GM23338 (cell line): ENCODE measurements around the gene ABHD16A.

Source experiments
- CREB1 ChIP-seq: fragments of 250-450 bp; sonication (Bioruptor Pico); IDR thresholded peaks from 2 replicates; pipeline ENCODE4 v1.5.0; 2020; ENCODE audit warnings: low read depth, mild to moderate bottlenecking, moderate library complexity
- CTCF ChIP-seq, 2 experiments: fragments of 200-600 bp in 1 of 2; sonication (generic) in 1 of 2; conservative IDR thresholded peaks; 2 replicates each; pipeline versions ENCODE4 v1.5.1 to v1.6.1; 2016 to 2017; ENCODE audit warnings: antibody characterized with exemption in 2 of 2, low read depth in 2 of 2, mild to moderate bottlenecking in 2 of 2, moderate library complexity in 1 of 2
- EZH2 ChIP-seq: fragments of 200-600 bp; sonication (generic); IDR thresholded peaks from one replicate; pipeline ENCODE4 v1.8.0; 2017; ENCODE audit warnings: antibody characterized with exemption, mild to moderate bottlenecking, low read depth; ENCODE audit not compliant: unreplicated experiment
- EZH2phosphoT487 ChIP-seq: fragments of 200-600 bp; sonication (generic); IDR thresholded peaks from one replicate; pipeline ENCODE4 v1.8.1; 2018; ENCODE audit warnings: antibody characterized with exemption; ENCODE audit not compliant: unreplicated experiment
- NANOG ChIP-seq: IDR thresholded peaks from 2 replicates; pipeline ENCODE4 v1.6.1; 2016; ENCODE audit warnings: antibody characterized with exemption, borderline replicate concordance
- POLR2AphosphoS5 ChIP-seq: IDR thresholded peaks from 2 replicates; pipeline ENCODE4 v1.6.1; 2016; ENCODE audit warnings: antibody characterized with exemption, low read depth
- REST ChIP-seq: IDR thresholded peaks from one replicate; pipeline ENCODE4 v1.6.1; 2018; ENCODE audit warnings: antibody characterized with exemption; ENCODE audit not compliant: unreplicated experiment
- STAT1 ChIP-seq: IDR thresholded peaks from one replicate; pipeline ENCODE4 v1.6.1; 2016; ENCODE audit warnings: antibody characterized with exemption; ENCODE audit not compliant: unreplicated experiment
- TF ChIP-seq, protein P1 (sequence below): IDR thresholded peaks from 2 replicates; pipeline ENCODE4 v1.6.1; 2016; ENCODE audit warnings: antibody characterized with exemption
- TF ChIP-seq, protein P2 (sequence below): fragments of 250-450 bp; sonication (Bioruptor Pico); IDR thresholded peaks from 2 replicates; pipeline ENCODE4 v1.5.0; 2020; ENCODE audit warnings: mild to moderate bottlenecking, moderate library complexity

DNA sequence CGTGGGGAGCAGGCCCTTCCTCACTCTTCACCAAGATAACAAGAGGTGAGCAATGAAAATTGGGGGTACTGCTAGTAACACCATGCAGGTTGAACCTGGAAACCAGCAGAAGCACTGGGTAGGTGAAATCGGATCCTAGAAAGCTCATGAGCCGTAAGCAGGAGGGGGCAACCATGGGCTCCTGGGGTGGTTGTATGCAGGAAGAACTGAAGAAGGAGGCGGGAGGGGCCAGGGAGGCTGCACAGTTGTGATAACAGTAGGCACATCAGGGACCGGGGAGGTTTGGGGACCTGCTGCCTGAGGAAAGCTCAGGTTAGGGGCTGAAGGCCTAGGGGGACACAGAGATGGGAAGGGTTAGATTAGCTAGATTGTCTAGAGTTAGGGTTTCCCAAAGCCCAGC, 16.6 kb downstream of the ABHD16A start:
- TF ChIP-seq REST (no peak), EZH2 (no peak), CTCF (conservative IDR thresholded peaks at IDR 0.05; ENCODE audit: low read depth in 2 of 2) (no peak), POLR2AphosphoS5 (no peak), CREB1 (CRISPR knock-in tag) (no peak), EZH2phosphoT487 (no peak), NANOG (no peak), STAT1 (no peak)
- TF ChIP-seq, protein P1, sequence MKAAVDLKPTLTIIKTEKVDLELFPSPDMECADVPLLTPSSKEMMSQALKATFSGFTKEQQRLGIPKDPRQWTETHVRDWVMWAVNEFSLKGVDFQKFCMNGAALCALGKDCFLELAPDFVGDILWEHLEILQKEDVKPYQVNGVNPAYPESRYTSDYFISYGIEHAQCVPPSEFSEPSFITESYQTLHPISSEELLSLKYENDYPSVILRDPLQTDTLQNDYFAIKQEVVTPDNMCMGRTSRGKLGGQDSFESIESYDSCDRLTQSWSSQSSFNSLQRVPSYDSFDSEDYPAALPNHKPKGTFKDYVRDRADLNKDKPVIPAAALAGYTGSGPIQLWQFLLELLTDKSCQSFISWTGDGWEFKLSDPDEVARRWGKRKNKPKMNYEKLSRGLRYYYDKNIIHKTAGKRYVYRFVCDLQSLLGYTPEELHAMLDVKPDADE = no peak
- TF ChIP-seq, protein P2, sequence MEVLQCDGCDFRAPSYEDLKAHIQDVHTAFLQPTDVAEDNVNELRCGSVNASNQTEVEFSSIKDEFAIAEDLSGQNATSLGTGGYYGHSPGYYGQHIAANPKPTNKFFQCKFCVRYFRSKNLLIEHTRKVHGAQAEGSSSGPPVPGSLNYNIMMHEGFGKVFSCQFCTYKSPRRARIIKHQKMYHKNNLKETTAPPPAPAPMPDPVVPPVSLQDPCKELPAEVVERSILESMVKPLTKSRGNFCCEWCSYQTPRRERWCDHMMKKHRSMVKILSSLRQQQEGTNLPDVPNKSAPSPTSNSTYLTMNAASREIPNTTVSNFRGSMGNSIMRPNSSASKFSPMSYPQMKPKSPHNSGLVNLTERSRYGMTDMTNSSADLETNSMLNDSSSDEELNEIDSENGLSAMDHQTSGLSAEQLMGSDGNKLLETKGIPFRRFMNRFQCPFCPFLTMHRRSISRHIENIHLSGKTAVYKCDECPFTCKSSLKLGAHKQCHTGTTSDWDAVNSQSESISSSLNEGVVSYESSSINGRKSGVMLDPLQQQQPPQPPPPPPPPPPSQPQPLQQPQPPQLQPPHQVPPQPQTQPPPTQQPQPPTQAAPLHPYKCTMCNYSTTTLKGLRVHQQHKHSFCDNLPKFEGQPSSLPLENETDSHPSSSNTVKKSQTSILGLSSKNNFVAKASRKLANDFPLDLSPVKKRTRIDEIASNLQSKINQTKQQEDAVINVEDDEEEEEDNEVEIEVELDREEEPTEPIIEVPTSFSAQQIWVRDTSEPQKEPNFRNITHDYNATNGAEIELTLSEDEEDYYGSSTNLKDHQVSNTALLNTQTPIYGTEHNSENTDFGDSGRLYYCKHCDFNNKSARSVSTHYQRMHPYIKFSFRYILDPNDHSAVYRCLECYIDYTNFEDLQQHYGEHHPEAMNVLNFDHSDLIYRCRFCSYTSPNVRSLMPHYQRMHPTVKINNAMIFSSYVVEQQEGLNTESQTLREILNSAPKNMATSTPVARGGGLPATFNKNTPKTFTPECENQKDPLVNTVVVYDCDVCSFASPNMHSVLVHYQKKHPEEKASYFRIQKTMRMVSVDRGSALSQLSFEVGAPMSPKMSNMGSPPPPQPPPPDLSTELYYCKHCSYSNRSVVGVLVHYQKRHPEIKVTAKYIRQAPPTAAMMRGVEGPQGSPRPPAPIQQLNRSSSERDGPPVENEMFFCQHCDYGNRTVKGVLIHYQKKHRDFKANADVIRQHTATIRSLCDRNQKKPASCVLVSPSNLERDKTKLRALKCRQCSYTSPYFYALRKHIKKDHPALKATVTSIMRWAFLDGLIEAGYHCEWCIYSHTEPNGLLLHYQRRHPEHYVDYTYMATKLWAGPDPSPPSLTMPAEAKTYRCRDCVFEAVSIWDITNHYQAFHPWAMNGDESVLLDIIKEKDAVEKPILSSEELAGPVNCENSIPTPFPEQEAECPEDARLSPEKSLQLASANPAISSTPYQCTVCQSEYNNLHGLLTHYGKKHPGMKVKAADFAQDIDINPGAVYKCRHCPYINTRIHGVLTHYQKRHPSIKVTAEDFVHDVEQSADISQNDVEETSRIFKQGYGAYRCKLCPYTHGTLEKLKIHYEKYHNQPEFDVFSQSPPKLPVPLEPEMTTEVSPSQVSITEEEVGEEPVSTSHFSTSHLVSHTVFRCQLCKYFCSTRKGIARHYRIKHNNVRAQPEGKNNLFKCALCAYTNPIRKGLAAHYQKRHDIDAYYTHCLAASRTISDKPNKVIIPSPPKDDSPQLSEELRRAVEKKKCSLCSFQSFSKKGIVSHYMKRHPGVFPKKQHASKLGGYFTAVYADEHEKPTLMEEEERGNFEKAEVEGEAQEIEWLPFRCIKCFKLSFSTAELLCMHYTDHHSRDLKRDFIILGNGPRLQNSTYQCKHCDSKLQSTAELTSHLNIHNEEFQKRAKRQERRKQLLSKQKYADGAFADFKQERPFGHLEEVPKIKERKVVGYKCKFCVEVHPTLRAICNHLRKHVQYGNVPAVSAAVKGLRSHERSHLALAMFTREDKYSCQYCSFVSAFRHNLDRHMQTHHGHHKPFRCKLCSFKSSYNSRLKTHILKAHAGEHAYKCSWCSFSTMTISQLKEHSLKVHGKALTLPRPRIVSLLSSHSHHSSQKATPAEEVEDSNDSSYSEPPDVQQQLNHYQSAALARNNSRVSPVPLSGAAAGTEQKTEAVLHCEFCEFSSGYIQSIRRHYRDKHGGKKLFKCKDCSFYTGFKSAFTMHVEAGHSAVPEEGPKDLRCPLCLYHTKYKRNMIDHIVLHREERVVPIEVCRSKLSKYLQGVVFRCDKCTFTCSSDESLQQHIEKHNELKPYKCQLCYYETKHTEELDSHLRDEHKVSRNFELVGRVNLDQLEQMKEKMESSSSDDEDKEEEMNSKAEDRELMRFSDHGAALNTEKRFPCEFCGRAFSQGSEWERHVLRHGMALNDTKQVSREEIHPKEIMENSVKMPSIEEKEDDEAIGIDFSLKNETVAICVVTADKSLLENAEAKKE (CRISPR knock-in tag) = no peak
